Iris pigment epithelial cell (primary cell): Measurements from ENCODE around the gene LAG3.

Experiments used
- DNase-seq: peaks from one replicate; pipeline ENCODE4 v3.0.0-alpha.2; 2011; ENCODE audit warnings: low read depth

The LAG3 gene

DNA sequence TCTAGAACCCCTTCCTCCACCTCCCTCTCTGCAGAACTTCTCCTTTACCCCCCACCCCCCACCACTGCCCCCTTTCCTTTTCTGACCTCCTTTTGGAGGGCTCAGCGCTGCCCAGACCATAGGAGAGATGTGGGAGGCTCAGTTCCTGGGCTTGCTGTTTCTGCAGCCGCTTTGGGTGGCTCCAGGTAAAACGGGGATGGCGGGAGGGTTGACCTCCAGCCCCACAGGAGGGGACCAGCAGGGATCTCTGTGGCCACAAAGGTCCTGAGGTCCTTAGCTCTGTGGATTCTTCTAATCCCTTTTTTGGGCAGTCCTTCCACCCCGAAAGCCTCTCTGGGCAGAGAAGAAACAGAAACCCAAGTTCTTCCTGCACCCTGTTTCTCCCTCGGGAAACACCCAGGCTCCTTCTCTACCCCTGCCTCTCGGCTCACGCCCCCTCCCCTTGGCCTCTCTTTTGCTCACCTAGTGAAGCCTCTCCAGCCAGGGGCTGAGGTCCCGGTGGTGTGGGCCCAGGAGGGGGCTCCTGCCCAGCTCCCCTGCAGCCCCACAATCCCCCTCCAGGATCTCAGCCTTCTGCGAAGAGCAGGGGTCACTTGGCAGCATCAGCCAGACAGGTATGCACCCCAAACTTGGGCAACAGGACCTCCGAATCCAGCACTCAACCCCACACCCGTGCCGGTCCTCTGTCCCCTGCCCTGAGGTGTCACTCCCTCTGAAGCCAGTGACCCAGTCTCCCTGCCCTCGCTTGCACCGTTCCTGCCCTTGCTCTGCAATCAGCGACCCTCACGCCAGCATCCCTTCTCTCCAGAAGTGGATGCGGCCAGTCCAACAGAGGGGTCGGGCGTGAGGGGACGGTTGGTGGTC lies 638 bp downstream of the LAG3 start:
- DNase-seq = no peak

DNA sequence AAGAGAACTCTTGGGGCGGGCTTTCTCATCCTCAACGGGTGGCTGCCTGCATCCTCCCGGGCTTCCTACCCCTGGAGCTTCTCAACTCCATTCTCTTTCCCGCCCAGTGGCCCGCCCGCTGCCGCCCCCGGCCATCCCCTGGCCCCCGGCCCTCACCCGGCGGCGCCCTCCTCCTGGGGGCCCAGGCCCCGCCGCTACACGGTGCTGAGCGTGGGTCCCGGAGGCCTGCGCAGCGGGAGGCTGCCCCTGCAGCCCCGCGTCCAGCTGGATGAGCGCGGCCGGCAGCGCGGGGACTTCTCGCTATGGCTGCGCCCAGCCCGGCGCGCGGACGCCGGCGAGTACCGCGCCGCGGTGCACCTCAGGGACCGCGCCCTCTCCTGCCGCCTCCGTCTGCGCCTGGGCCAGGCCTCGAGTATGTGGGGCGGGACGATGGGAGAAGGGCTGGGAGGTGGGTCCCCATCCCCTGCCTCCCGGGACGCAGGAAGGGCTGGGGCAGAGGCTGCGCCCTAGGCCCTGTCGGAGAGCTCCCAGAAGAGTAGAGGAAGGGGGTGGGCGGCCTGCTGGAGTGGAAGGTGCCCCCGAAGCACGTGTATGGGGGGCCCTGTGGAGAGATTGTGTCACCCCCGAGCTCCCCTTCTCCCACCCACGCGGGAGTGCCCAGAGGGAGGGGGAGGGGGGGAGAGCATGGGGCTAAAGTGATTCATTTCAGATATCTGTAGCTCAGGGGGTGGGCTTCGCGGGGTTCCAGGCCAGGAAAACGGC lies 1.5 kb downstream of the LAG3 start:
- no peak for DNase-seq

DNA sequence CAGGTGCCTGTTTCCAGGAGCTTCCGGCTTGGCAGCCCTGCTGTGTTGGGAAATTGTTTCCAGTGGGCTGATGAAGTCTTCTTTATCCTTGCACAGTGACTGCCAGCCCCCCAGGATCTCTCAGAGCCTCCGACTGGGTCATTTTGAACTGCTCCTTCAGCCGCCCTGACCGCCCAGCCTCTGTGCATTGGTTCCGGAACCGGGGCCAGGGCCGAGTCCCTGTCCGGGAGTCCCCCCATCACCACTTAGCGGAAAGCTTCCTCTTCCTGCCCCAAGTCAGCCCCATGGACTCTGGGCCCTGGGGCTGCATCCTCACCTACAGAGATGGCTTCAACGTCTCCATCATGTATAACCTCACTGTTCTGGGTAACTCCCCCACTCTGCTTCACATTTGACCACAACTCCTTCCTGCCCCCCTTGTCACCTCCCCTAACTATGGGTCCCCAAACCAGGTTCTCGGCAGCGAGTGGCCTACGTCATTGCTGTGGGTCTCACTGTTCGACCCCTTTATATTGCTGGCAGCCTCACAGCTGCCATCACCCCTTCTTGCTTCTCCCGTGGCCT lies 2.3 kb downstream of the LAG3 start:
- no peak for DNase-seq

DNA sequence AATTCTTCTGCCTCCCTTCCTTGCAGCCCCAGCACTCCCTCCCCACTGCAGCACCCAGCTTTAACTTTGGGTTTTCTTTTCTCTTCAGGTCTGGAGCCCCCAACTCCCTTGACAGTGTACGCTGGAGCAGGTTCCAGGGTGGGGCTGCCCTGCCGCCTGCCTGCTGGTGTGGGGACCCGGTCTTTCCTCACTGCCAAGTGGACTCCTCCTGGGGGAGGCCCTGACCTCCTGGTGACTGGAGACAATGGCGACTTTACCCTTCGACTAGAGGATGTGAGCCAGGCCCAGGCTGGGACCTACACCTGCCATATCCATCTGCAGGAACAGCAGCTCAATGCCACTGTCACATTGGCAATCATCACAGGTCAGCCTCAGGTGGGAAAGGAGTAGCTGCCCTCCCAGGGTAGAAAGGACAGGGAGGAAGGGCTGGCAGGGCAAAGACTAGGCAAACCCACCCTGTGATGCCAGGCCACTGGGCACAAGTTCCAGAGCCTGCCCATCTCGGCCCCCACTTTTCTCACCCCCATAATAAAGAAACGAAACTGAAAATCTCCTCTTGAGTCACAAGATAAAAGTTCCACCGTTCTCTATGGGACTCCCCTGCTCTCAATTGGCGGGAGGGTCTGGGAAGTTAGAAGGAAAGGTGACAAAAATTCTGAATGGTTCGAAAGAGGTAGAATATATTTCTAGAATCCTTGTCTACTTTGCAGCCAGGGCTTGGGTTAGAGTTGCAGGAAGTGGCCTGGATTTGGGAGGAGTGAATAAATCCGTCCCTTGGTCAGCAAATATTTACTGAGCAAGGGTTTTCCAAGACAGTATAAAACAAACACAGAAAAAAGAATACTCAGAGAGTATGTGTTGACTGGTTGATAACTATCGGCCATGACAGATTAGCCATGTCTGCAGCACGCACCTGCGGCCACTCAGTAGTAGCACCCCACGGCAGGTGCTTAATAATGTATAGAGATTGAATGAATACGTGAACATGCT lies 3.2 kb downstream of the LAG3 start:
- DNase-seq = no peak

DNA sequence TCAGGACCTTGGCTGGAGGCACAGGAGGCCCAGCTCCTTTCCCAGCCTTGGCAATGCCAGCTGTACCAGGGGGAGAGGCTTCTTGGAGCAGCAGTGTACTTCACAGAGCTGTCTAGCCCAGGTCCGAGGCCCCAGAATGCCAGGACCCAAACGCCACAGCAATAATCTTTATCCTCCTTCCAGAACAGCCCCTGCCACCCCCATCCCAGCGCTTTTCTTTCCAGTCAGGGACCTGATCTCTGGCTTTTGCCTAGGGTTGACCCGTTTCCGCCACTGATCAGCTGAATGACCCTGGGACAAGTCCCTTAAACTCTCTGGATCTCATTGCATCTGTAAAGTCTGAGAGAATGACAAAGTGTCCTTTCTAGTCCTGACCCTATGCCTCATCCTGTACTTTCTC lies 5.1 kb downstream of the LAG3 start:
- DNase-seq = no peak

DNA sequence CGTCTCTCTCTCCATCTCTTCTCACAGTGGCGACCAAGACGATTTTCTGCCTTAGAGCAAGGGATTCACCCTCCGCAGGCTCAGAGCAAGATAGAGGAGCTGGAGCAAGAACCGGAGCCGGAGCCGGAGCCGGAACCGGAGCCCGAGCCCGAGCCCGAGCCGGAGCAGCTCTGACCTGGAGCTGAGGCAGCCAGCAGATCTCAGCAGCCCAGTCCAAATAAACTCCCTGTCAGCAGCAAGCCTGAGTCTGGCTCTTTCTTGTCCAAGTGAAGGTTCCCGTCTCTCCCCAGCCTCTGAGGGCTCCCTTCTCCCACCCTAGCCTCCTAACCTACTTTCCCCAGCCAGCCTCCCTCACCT lies 5.9 kb downstream of the LAG3 start:
- peak; percentile 63 for DNase-seq

DNA sequence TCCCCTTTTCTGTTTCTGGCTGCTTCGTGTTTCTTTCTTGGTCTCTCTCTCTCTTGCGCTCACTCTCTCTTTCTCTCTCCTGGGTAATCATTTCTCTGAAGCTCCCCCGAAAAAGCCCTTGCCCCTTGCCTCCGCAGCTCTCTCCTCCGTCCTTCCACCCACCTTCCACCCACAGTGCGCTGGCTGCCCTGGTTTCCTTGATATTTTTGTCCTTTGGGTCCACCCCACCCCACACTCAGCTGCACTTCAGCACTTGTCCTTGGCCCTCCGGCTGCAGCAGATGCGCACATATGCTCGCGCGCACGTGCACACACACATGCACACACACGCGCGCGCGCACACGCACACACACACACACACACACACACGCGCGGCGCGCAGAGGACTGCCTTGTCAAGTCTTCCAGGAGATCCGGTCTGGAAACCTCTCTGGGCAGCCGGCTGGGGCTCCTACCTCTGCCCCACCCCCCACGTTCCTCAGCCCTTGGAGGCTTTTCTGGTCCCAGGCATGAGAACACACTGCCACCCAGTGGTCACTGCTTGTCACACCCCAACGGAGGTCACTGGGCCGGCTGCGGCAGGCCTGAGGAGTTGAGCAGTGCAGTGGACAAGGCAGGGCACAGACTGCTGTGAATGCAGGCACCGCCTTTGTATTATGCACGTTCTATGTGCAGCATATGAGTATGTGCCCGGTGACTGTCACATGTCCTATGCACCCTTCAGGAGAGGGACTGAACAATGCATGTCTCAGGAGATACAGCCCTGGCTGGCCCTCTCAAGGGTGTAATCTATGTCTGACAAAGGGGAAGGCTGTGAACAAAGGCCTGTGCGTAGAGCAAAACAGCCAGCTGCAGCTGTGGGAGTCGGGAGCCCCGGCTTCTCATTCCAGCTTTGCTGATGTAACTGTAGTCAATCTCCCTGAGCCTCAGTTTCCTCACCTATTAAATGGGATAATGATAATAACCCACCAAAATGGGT lies 6.5 kb downstream of the LAG3 start:
- DNase-seq = peak; percentile 87

DNA sequence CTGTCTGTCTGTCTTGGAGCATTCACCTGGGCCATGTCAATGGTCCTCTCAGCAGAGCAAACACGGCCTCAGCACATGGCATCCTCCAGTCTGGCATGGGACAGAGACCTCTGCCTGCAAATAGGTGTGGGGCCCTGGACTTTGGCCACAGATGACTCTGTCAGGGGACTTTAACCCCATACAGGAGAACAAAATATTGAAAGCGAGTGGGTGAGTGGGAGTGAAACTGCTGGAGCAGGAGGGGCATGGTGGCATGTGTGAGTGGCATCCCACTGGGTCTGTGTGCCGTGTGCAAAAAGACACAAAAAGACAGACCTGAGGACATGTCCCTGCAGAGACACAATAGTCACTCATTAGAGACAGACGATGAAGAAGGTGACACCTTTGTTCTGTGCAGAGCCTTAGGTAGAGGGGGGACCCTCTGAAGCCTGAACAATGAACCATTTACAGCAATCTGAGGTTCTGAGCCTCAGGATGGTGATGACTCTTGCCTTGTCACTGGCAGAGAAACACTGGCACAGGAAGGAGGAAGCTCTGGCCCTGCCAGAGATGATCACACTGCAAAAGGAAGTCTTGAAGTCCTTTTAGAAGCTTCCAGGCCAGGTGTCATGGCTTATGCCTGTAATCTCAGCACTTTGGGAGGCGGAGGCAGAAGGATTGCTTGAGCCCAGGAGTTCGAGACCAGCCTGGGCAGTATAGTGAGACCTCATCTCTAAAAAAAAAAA lies 7.5 kb downstream of the LAG3 start:
- no peak for DNase-seq

DNA sequence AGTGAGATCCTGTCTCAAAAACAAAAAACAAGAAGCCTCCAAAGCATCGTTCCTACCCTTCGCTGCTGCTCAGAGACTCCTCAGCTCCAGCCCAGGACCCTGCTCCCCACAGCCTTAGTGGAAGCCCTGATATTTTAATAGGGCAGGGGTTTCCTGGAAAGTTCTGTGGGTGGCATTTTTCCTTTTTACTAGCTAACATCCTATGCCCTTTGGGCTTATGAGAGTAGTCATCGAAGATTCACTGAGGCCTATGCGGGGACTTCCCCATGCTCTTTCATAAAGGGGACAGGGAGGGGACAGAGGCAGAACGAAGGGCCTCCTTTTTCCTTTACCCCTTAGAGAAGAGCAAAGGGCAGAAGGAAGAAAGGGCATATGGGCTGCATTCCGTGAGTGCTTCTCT lies 8.3 kb downstream of the LAG3 start:
- DNase-seq = no peak

DNA sequence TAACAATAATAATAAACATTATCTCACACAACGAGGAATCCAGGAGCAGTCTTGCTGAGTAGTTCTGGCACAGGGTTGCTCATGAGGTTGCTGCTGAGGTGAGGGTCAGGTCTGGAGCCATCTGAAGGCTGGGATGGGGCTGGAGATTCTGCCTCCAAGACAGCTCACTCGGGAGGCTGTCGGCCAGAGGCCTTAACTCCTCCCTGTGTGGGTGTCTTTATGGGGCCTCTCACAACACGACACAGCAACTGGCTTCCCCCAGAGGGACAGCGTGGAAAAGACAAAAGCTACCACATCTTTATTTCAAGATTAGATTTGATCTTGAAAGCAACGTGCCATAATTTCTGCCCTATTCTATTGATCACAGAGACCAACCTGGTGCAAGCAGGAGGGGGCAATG lies 9.8 kb downstream of the LAG3 start:
- DNase-seq = no peak

DNA sequence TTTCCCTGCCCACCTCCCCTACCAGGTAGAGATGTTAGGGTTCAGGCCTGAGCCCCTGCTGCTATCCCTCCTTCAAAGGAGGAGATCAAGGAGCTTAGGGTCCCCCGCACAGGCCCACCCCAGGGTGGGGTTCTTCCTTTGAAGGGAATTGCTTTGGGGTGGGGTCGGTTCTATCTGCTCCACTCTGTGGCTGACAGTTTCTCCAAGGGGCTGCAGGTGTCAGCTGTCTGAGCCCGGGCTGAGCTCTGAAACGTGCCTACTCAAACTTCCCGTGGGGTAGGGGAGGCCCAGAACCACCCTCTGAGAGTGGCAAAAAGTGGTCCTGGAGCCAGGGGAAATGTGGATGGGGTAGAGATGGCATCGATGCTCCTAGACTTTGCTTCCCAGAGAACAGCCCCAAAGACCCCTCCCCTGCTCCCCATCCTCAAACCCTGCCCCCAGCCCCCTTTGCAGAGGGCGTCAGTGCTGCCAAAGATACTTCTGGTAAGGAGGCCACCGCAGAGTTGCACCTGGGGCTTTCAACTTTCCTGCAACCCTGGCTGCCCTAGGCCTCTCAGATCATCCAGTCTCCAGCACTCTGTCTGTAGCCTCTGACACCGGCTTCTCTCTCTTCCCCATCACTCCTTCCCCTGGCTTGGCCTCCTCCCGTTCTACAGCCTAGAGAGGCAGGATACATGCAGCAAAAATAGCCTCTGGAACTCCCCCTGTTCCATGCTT lies 10.7 kb downstream of the LAG3 start:
- no peak for DNase-seq

DNA sequence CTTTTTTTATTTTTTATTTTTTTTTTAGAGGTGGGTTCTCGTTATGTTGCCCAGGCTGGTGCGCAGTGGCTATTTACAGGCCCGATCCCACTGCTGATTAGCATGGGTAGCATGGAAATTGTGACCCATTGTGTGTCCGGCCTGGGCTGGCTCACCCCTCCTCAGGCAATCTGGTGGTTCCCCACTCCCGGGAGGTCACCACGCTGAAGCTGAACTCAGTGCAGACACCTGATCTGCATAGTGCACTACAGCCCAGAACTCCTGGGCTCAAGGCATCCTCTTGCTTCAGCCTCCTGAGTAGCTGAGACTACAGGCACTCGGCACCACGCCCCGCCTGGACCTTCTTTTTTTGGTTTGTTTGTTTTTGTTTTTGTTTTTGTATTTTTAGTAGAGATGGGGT lies 11.5 kb downstream of the LAG3 start:
- DNase-seq = no peak

DNA sequence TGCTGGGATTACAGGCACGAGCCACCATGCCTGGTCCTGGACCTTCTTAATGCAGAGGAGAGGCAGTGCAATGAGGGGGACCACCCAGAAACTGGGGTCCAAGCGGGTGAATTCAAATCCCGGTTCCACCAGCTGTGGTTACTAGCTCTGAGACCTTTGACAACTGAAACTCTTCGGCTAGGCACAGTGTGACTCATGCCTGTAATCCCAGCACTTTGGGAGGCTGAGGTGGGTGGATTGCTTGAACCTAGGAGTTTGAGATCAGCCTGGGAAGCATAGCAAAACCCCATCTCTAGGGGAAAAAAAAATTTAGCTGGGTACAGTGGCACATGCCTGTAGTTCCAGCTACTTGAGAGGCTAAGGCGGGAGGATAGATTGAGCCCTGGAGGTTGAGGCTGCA lies 12.0 kb downstream of the LAG3 start:
- DNase-seq = no peak

DNA sequence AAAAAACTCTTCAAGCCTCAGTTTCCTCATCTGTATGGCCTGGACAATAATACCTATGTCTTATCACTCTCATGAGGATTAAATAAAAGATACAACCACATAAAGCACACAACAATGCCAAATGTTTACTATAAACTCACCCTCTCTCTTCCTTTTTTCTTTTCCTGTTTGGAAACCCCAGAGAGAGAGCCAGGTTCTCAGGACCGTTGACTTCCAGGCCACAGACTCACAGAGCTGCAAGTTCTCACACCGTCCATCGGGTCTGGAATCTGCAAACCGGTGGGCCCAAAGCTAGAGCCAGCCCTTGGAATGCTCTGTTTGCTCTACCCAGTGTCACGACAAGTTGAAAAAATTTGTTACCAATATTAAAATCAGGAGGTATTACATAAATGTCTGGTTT lies 12.4 kb downstream of the LAG3 start:
- no peak for DNase-seq

DNA sequence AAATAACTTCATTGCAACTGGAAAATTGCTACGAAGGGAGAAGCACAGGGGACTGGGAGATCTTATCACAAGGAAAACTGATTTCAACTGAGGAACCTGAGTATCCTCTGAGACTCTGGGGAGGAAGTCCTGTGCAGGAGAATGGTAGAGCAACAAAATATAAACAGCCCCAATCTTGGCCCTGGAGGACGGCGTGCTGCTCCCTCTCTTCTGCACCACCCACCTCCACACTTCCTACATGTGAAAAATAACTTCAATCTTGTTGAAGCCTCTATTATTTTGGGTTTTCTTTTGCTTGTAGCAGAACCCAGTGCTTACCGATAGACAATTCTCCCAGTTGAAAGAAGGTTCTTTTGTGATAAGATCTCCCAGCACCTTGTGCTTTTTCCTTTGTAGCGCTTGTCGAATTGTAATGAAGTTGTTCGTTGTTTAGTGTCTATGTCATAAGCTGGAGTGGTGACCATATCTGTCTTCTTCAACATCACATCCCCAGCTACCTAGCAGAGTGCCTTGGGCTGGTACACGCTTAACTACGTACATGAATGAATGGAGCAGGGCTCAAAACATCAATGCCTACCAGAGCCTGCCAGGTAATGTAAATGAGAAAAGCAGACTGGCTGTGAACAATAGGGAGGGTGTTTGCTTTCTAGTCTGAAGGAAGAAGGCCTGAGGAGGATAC lies 14.2 kb downstream of the LAG3 start:
- DNase-seq = no peak

DNA sequence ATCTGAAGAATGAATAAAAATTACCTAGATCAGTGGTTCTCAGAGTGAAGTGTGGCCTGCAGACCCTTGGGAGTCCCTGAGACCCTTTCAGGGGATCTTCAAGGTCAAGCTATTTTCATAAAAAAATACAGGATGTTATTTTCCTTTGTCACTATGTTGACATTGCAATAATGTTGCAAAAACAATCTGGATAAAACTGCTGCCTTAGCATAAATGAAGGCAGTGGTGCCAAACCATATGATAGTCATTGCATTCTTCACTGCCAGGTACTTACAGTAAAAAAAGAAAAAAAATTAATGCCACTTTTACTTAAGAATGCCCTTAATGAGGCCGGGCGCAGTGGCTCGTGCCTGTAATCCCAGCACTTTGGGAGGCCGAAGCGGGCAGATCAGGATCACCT lies 15.0 kb downstream of the LAG3 start:
- DNase-seq = no peak

DNA sequence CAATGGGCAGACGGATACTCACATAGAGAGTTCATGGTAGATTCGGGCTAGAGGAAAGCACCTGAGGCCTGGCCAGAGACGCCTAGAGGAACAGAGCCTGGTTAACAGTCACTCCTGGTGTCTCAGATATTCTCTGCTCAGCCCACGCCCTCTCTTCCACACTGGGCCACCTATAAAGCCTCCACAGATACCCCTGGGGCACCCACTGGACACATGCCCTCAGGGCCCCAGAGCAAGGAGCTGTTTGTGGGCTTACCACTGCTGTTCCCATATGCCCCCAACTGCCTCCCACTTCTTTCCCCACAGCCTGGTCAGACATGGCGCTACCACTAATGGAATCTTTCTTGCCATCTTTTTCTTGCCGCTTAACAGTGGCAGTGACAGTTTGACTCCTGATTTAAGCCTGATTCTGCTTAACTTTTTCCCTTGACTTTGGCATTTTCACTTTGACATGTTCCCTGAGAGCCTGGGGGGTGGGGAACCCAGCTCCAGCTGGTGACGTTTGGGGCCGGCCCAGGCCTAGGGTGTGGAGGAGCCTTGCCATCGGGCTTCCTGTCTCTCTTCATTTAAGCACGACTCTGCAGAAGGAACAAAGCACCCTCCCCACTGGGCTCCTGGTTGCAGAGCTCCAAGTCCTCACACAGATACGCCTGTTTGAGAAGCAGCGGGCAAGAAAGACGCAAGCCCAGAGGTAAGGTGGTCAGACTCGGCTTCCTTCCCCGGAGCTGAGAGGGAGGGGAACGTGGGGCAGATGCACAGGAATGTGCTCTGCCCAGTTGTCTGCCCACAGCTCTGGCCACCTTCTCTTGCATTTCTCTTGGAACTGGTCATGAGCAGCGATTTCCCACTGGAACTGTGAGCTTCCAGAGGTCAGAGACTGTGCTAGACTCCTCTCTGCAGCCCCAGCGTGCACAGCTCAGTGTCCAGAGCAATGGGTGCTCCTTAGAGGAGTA lies 16.9 kb downstream of the LAG3 start, which contains the start of gene CD4:
TSS of gene CD4 (plus strand) at position 557 of the 953 bp plus-strand sequence. CDS start 10,611 bp downstream, outside the sequence.
- DNase-seq = no peak
